ENCODE results near the gene EPN1. TPM values are rescaled to one million over a fixed set of nuclear protein-coding genes. Genes with fewer than 3 reads are reported as not detected.

The EPN1 gene
- total and polyA plus RNA-seq, 12 donors: 20.1 to 235 (median 141) TPM

GRCh38 chr19:55699221-55699620 lies 24.2 kb downstream of the EPN1 start:
- TF ChIP-seq CTCF (IDR thresholded peaks at IDR 0.05) (no peak), POLR2A (IDR thresholded peaks at IDR 0.05) (no peak)
- peak in 2 of 7 donors; percentile 18 to 45 for DNase-seq

GRCh38 chr19:55700813-55701212 lies 25.8 kb downstream of the EPN1 start:
- WGBS, 4 donors: 92 to 97% (median 96%) methylated on average over 7 to 12 of the region's 12 CpGs
- Histone ChIP-seq H3K4me3 (no peak overlapping the region), H3K4me1 (replicated peaks in 1 of 2) (no peaks in the 10 kb centered on the region), H3K27ac (no peak overlapping the region), H3K36me3 (replicated peaks in 1 of 2) (peaks cover 0 to 33% of the 10 kb centered on the region in 2 donors), H3K27me3 (no peaks in the 10 kb centered on the region), H3K9me3 (replicated peaks in 1 of 3) (no peaks in the 10 kb centered on the region)
- no peak for TF ChIP-seq POLR2A (IDR thresholded peaks at IDR 0.05)
- TF ChIP-seq CTCF (IDR thresholded peaks at IDR 0.05): no peak
- intact Hi-C loops (cut with DNase I): no loop called here
- peak in 2 of 7 donors; percentile 17 to 41 for DNase-seq

More at GRCh38 chr19:55699221-55699620, 24.2 kb downstream of the EPN1 start:
- Histone ChIP-seq H3K4me1 (replicated peaks in 1 of 2) (no peaks in the 10 kb centered on the region), H3K4me3 (no peak overlapping the region), H3K9me3 (replicated peaks in 1 of 3) (no peaks in the 10 kb centered on the region), H3K36me3 (replicated peaks in 1 of 2) (peaks cover 0 to 49% of the 10 kb centered on the region in 2 donors), H3K27ac (no peak overlapping the region), H3K27me3 (no peaks in the 10 kb centered on the region)
- intact Hi-C loops (cut with DNase I): no loop called here
- 89 to 90% (median 90%) methylated on average over 11 of the region's 11 CpGs for WGBS, 4 donors

GRCh38 chr19:55702131-55702627 lies 27.2 kb downstream of the EPN1 start:
- H3K27ac ChIP-seq: no peak overlapping the region
- DNase-seq: peak in 2 of 7 donors; percentile 13 to 46
- H3K27me3 ChIP-seq: no peaks in the 10 kb centered on the region
- no peak overlapping the region for H3K4me3 ChIP-seq
- WGBS, 4 donors: 84 to 87% (median 85%) methylated on average over 13 of the region's 13 CpGs
- no peaks in the 10 kb centered on the region for H3K9me3 ChIP-seq (replicated peaks in 1 of 3)
- intact Hi-C loops (cut with DNase I): no loop called here
- TF ChIP-seq CTCF (IDR thresholded peaks at IDR 0.05) (no peak), POLR2A (IDR thresholded peaks at IDR 0.05) (no peak)
- H3K36me3 ChIP-seq (replicated peaks in 1 of 2): peaks cover 0 to 20% of the 10 kb centered on the region in 2 donors
- H3K4me1 ChIP-seq (replicated peaks in 1 of 2): no peaks in the 10 kb centered on the region

GRCh38 chr19:55703790-55704215 lies 28.8 kb downstream of the EPN1 start:
- Histone ChIP-seq H3K36me3 (replicated peaks in 1 of 2) (peaks cover 0 to 12% of the 10 kb centered on the region in 2 donors), H3K4me3 (no peak overlapping the region), H3K27ac (no peak overlapping the region), H3K9me3 (replicated peaks in 1 of 3) (no peaks in the 10 kb centered on the region), H3K4me1 (replicated peaks in 1 of 2) (no peaks in the 10 kb centered on the region), H3K27me3 (no peaks in the 10 kb centered on the region)
- intact Hi-C loops (cut with DNase I): no loop called here
- WGBS, 4 donors: 44 to 79% (median 58%) methylated on average over 20 to 38 of the region's 38 CpGs
- TF ChIP-seq POLR2A (IDR thresholded peaks at IDR 0.05): no peak
- peak; percentile 46 to 69 (median 61) for TF ChIP-seq CTCF (IDR thresholded peaks at IDR 0.05)
- peak in 4 of 7 donors; percentile 22 to 63 (median 55) for DNase-seq
